GM21367 (cell line): ENCODE results near the gene SNX1.
"Not testable (repeated sequence)": the region's sequence is repeated elsewhere in the genome, so short reads cannot be mapped to it uniquely, and the experiment has no call there.

Source experiments
- ATAC-seq: cut with Tn5 transposase; IDR thresholded peaks from one replicate; pipeline ENCODE4 v1.9.1; 2021; ENCODE audit not compliant: unreplicated experiment

Gene SNX1

GRCh38 chr15:64095795-64096667 is at the start of gene SNX1:
Gene SNX1 (plus strand): TSS chr15:64095982. CDS start chr15:64096014, 32 bp downstream.
- ATAC-seq: peak; percentile 32

DNA sequence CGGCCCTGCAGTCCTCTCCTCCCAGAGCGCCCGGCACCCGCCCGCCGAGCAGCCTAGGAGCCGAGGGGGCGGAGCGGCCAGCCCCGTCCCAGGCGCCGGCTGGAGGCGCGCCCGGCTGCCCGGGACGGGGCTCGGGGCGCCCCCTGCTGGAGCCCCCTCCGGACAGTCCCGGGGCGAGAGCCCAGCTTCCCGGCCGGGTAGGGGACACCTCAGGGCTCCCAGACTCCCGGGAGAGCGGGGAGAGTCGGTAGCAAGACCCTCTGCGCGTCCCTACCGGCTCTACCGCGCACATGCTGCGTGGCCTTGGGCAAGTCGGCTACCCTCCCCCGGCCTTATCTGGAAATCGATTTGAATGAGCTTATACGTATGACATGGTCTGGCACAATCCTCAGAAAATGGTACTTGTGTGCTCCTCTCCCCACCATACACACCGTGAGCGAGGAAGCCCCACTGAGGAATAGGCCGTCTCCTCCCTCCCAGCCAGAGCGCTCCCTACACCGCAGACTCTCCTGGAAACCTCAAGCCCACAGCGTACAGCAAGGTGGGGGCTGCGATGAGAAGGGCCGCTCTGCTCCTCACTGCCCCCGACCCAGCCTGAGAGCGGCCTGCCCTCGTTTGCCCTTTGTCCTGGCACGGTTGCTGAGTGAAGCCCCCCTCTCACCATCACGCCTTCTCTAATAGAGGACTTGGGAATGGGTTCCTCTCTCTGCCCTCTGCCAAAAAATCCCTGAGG is 49.2 kb upstream of the SNX1 start, which contains the start of gene DAPK2:
TSS of gene DAPK2 (minus strand) at position 65 of the 733 bp plus-strand sequence. CDS start 6,224 bp downstream, outside the sequence.
- peak; percentile 50 for ATAC-seq

DNA sequence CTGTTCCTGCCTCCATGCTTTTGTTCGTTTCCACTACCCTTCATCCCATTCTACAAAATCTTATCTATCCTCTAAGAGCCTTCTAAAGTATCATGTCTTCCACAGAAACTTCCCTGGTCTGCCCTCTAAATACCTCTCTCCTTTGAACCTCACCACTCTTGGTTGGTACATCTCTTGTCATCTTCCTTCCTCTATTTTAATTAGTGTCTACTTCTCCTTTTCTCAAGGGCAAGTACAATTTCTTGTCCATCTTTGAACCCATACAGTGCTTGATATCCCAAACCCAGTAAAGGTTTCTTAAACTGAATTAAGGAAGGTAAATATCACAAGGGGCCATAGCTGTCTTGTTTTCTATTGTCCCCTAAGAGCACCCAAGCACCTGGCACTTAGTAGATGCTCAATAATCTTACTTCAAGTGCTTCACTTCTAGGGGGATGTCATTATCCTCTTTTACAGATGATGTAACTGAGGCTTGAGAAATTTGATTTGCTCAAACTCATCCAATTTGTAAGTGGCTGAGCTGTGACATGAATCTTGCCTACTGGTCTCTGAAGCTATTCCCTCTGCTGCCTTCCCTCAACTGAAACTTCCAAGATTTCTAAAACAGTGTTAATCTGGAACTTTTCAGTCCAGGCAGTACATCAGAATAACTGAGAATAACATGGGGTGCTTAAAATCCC is 46.9 kb upstream of the SNX1 start:
- no peak for ATAC-seq

GRCh38 chr15:64050281-64051092 is 45.3 kb upstream of the SNX1 start:
- no peak for ATAC-seq

DNA sequence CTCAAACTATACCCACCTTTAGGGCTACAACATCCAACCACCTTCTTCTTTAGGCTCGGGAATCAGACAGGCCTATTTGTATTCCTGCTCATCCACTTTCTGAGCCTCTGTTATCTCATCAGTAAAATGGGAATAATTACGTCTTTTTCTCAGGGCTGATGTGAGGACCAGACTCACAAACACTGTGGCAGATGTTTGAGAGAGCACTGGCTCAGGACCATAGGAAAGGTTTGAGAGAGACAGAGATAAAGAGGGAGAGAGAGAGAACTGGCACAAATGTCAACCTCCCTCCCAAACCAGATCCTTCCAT is 44.7 kb upstream of the SNX1 start:
- no peak for ATAC-seq

DNA sequence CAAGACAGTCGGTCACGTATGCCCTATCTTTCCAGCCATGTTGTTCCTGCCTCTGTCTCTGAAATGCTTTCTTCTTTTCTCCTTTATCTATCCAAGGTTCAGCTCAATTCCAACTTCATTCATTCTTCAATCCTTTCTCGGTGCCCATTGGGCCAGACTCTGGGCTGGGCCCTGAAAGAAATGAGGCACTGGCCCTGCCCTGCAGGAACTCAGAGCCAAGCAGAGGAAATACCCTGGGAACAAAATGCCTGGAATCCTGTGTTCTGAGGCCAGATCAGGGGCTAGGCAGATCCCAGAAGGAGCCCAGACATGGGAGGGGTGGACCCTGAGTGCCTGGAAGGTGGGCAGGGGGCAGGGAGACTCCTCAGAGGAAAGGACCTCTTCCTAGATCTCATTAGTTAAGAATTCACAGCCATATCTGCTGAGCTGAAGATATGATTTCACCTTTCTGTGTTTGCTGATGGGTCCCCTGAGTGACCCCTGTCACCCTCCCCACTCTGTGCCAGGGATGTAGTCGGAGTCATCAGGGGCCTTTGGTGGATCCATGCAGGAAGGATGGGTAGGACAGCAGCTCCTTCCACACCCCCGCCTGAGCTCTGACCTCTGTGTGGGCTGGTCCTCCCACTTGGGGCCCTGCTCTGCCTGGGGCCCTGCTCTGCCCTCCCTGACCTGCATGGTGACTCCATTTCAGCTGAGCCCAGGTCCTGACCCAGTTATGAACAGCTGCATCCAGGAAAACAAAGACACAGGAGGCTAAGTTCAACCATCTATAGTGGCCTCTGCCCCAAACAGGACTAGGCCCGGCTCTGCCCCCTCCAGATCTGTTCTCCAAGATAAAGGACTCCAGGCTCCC is 44.1 kb upstream of the SNX1 start:
- no peak for ATAC-seq

- no peak for ATAC-seq
Observed at GRCh38 chr15:64052925-64053491, 42.8 kb upstream of the SNX1 start.

- not testable (repeated sequence) for ATAC-seq
Observed at GRCh38 chr15:64053674-64054073, 42.1 kb upstream of the SNX1 start.

DNA sequence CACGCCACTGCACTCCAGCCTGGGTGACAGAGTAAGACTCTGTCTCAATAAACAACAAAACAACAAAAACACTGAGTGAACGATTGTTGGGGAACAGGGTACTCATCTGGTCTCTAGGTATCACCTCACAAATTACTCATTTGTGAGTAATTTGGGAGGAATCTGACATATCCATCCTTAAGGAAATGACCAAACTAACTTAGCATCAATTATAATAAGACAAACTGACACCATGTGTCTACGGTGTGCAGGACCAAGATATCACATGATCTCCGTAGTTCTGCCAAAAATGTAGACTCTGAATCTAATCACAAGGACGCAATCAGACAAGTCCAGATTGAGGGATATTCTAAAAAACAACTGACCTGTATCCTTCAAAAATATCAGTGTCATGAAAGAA is 37.5 kb upstream of the SNX1 start:
- ATAC-seq: no peak

DNA sequence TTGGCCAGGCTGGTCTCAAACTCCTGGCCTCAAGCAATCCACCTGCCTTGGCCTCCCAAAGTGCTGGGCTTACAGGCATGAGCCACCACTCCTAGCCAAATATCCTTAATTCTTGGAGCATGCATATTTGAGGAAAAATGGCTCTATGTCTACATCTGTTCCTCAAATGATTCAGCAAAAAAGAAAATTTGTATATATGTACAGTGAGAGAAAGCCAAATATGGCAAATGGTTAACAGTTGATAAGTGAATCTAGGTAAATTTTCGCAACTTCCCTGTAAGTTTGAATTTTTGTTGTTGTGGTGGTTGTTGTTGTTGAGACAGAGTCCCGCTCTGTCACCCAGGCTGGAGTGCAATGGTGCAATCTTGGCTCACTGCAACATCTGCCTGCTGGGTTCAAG is 36.7 kb upstream of the SNX1 start:
- not testable (repeated sequence) for ATAC-seq

DNA sequence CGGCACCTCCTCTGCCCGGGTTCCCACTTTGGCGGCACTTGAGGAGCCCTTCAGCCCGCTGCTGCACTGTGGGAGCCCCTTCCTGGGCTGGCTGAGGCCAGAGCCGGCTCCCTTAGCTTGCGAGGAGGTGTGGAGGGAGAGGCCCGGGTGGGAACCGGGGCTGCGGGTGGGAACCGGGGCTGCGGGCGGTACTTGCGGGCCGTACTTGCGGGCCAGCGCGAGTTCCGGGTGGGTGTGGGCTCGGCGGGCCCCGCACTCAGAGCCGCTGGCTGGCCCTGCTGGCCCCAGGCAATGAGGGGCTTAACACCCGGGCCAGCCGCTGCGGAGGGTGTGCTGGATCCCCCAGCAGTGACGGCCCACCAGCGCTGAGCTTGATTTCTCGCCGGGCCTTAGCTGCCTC is 35.1 kb upstream of the SNX1 start:
- ATAC-seq: no peak

DNA sequence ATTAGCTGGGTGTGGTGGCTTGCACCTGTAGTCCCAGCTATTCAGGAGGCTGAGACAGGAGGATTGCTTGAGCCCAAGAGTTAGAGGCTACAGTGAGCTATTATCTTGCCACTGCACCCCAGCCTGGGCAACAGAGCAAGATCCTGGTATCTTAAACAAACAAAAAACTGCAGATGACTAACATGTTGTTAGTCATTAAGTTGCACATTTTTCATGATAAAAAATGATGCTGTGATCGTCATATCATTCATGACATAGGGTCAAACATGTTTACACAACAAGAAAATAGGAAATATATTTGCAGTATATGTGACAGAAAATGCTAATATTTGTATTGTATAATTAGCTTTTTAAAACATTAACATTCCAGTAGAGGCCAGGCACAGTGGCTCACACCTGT is 29.3 kb upstream of the SNX1 start:
- ATAC-seq: no peak

GRCh38 chr15:64067564-64068030 is 28.2 kb upstream of the SNX1 start:
- ATAC-seq: no peak

DNA sequence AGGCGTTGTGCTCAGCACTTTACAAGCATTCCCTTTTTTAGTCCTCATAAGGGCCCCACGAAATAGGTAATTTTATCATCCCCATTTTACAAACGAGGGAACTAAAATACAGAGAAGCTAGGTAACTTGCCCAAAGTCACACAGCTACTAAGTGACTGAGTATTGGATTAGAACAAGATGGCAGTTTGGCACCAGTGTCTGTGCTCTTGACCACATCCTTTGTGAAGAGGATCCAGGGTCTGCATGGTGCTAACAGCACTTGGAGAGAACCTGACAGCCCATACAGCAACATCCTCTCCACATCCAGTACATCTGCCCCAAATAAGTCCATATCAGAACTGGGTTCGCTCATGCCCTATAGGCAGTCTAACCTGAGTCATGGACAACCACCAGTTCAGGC is 27.6 kb upstream of the SNX1 start:
- ATAC-seq: no peak

DNA sequence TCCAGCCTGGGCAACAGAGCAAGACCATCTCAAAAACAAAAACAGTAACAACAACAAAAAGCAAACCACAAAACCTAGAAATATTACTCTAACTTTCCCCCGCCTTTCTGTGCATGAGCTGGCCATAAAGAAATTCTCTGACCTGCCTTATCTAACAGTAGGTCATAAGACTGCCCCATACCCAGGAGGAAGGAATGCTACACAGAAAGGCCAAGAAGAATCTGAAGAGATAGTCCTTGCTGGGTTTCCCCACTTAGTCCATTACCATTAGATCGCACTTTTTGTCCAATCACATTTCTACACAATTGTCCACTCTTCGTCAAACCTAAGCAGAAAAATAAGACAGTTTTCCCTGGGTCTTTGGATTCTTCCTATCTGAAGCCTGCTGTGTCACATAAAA is 25.7 kb upstream of the SNX1 start:
- ATAC-seq: no peak

DNA sequence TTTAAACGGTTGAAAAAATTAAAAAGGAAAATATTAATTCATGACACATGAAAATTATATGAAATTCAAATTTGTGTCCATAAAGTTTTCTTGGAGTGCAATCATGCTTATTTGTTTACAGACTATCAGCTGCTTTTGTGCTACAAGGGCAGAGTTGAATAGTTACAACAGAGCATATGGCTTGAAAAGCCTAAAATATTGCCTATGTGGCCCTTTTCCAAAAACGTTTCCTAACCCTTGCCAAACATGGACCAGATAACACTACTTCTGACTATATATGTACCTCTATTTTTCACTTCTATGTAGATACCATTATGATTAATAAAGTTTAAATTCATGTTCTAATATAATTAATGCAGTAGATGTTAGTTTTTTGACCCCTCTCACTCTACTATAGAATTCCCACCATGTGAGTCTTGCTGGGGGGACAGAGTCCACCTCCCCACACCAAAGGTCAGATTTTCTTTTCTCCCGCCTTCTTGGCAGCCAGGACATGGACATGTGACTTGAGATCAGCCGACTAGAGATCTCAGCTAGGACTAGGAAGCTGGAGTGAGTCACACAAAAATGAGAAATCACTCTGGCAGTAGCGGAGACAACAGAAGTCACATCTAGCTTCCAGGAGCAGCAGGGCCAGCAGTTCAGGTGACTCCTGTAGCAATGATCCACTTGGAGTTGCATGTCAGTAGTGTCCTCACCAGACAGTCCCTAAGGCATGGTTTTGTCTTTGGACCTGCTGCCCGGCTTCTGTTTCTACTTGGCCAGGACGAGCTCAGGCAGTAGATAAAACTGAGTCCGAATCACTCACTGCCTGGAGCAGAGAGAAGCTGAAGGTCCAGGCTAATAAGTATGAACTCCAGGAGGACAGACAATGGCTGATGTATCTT is 24.6 kb upstream of the SNX1 start:
- ATAC-seq: no peak

DNA sequence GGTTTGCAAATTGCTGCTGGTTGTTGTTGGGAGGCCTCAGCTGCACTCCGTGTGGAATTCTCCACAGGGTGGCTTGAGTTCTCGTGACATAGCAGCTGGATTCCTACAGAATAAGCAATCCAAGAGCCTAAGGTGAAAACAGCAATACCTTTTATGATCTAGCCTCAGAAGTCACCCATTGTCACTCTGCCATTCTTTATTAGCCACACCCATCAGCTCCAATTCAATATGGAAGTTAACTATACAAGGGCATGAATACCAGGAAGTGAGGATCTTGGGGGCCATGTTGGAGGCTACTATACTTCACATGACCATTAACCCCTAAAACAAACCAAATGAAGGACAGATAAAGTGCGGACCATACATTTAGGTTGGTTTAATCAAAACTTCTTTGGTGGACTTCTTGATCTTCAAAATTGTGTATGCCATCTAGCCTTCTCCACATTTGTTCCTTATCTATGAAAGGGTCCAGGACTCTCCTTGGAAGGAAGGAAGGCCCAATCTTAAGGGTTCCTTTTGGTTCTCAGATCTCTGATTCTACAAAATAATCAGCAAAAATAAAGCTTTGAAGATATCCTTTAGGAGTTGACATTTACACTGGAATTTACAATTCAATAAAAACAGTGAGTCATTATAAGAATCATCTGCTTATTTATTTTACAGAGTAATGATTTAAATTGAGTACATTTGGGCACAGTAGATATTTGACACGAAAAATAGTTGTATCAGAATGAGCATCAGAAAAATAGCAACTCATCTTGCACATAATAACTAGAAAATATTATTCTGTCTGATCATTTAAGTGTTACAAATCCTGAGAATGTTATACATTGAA is 23.6 kb upstream of the SNX1 start:
- ATAC-seq: no peak

GRCh38 chr15:64072812-64073211 is 23.0 kb upstream of the SNX1 start:
- no peak for ATAC-seq
